ENCODE measurements around the gene ATRNL1. TPM values are rescaled to one million over a fixed set of nuclear protein-coding genes. Genes with fewer than 3 reads are reported as not detected.

ATRNL1 gene
- polyA plus RNA-seq, 1 of the 3 experiments (the other 2 are of a cell fraction) = 0.67 TPM

DNA sequence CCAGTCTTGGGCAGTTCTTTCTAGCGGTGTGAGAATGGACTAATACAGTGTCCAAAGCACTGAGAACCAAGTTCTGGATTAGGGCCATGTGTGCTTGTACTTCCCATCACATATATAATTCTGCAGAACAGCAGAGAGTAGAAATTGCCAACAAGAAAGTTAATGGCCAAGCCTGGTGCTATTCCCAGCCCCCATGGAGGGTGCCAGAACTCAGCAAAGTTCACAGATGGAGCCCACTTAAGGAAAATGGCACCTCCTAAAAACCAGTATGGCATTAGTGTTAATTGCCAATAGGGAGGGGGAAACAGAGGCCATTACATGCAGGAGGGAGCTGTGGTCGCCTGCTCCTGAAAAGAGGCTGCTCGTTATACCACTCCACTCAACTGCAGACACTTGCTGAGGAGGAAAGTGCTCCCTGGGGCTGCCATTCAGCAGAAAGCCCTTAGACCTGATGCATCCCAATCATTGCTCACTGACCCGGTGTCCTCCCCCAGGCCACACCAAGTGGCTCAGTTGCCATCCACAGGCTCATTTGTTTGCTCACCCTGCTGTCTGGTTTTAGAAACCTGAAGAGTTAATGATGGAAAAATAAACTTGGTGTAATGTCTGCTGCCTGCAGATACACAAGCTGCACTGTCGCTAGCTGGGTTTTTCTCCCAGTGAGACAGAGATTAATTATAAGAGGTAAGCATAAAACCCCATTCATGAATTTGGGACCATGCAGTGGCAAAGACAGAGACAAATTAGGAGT lies 899.2 kb downstream of the ATRNL1 start:
- DNase-seq = no peak
- Histone ChIP-seq H3F3A (replicated peaks; ENCODE audit: insufficient read depth) (no peaks in the 10 kb centered on the region), H3K9me3 (no peaks in the 10 kb centered on the region), H3K9me2 (no peaks in the 10 kb centered on the region), H3K4me3 (ENCODE audit: low read depth in 2 of 2, low read length in 1 of 2) (no peak overlapping the region), H3K27ac (ENCODE audit: low read depth in 2 of 2, low read length in 1 of 2) (no peak overlapping the region), H3K36me3 (replicated peaks in 1 of 2; ENCODE audit: control insufficient read depth in 1 of 2, insufficient read depth in 2 of 2, low read length in 1 of 2) (no peaks in the 10 kb centered on the region), H4K20me1 (ENCODE audit: insufficient read depth) (no peaks in the 10 kb centered on the region), H2AFZ (ENCODE audit: low read depth) (no peak overlapping the region), H3K9ac (no peak overlapping the region), H3K4me1 (ENCODE audit: control insufficient read depth in 1 of 2, insufficient read depth in 2 of 2, low read depth in 1 of 2, low read length in 1 of 2) (no peaks in the 10 kb centered on the region; a peak in 1 of 4 replicates), H3K27me3 (ENCODE audit: insufficient read depth) (no peaks in the 10 kb centered on the region), H3K4me2 (no peak overlapping the region), H3K79me2 (ENCODE audit: insufficient read depth) (no peaks in the 10 kb centered on the region)
- no peak for TF ChIP-seq CHD2 (IDR thresholded peaks at IDR 0.05; ENCODE audit: low read length, partially characterized antibody)
- no peak for TF ChIP-seq TCF12 (IDR thresholded peaks at IDR 0.05)
- TF ChIP-seq RCOR1 (IDR thresholded peaks at IDR 0.05; ENCODE audit: low read length) = no peak
- no peak for TF ChIP-seq TAF1 (IDR thresholded peaks at IDR 0.05; ENCODE audit: borderline replicate concordance, low read depth, low read length)
- TF ChIP-seq, protein P1, sequence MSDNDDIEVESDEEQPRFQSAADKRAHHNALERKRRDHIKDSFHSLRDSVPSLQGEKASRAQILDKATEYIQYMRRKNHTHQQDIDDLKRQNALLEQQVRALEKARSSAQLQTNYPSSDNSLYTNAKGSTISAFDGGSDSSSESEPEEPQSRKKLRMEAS (IDR thresholded peaks at IDR 0.05; ENCODE audit: low read depth) = no peak
- TF ChIP-seq SIN3A (IDR thresholded peaks at IDR 0.05; ENCODE audit: borderline replicate concordance, low read depth, low read length) = no peak
- ChIA-PET CTCF (no interaction called here), POLR2A (no interaction called here)
- 14% methylated on average over 3 of the region's 5 CpGs for WGBS (ENCODE audit: low lambda C conversion rate)

GRCh38 chr10:115996031-115996430 lies 902.9 kb downstream of the ATRNL1 start:
- Histone ChIP-seq H3K4me2 (no peak overlapping the region), H3K27ac (ENCODE audit: low read depth in 2 of 2, low read length in 1 of 2) (no peak overlapping the region), H3K9me2 (no peaks in the 10 kb centered on the region), H3K4me1 (ENCODE audit: control insufficient read depth in 1 of 2, insufficient read depth in 2 of 2, low read depth in 1 of 2, low read length in 1 of 2) (peaks cover 0 to under 1% of the 10 kb centered on the region in 2 experiments; a peak in 1 of 4 replicates), H3K27me3 (ENCODE audit: insufficient read depth) (no peaks in the 10 kb centered on the region), H3K9me3 (no peaks in the 10 kb centered on the region), H3K79me2 (ENCODE audit: insufficient read depth) (no peaks in the 10 kb centered on the region), H3K4me3 (ENCODE audit: low read depth in 2 of 2, low read length in 1 of 2) (no peak overlapping the region), H2AFZ (ENCODE audit: low read depth) (no peak overlapping the region), H3K36me3 (replicated peaks in 1 of 2; ENCODE audit: control insufficient read depth in 1 of 2, insufficient read depth in 2 of 2, low read length in 1 of 2) (no peaks in the 10 kb centered on the region), H3K9ac (no peak overlapping the region), H4K20me1 (ENCODE audit: insufficient read depth) (no peaks in the 10 kb centered on the region), H3F3A (replicated peaks; ENCODE audit: insufficient read depth) (no peaks in the 10 kb centered on the region)
- ChIA-PET POLR2A (no interaction called here), CTCF (no interaction called here)
- WGBS (ENCODE audit: low lambda C conversion rate) = 14% methylated on average over 1 of the region's 1 CpG
- no peak for DNase-seq
- TF ChIP-seq NFIC (IDR thresholded peaks at IDR 0.05; ENCODE audit: borderline replicate concordance) = no peak
- no peak for TF ChIP-seq YY1 (IDR thresholded peaks at IDR 0.05; ENCODE audit: low read depth)
- TF ChIP-seq NRF1 (IDR thresholded peaks at IDR 0.05; ENCODE audit: low read depth, low read length) = no peak
- no peak for TF ChIP-seq MXI1 (IDR thresholded peaks at IDR 0.05; ENCODE audit: low read depth, low read length)
- TF ChIP-seq RXRA (IDR thresholded peaks at IDR 0.05; ENCODE audit: borderline replicate concordance, low read depth) = no peak
- TF ChIP-seq FOXM1 (IDR thresholded peaks at IDR 0.05; ENCODE audit: low read depth) = no peak
- TF ChIP-seq ELF1 (IDR thresholded peaks at IDR 0.05) = no peak
- TF ChIP-seq CHD2 (IDR thresholded peaks at IDR 0.05; ENCODE audit: low read length, partially characterized antibody) = no peak
- TF ChIP-seq, protein P1 (IDR thresholded peaks at IDR 0.05; ENCODE audit: low read depth) = no peak
- no peak for TF ChIP-seq TAF1 (IDR thresholded peaks at IDR 0.05; ENCODE audit: borderline replicate concordance, low read depth, low read length)
- no peak for TF ChIP-seq FOXJ3 (CRISPR knock-in tag; IDR thresholded peaks at IDR 0.05)
- TF ChIP-seq, protein P2, sequence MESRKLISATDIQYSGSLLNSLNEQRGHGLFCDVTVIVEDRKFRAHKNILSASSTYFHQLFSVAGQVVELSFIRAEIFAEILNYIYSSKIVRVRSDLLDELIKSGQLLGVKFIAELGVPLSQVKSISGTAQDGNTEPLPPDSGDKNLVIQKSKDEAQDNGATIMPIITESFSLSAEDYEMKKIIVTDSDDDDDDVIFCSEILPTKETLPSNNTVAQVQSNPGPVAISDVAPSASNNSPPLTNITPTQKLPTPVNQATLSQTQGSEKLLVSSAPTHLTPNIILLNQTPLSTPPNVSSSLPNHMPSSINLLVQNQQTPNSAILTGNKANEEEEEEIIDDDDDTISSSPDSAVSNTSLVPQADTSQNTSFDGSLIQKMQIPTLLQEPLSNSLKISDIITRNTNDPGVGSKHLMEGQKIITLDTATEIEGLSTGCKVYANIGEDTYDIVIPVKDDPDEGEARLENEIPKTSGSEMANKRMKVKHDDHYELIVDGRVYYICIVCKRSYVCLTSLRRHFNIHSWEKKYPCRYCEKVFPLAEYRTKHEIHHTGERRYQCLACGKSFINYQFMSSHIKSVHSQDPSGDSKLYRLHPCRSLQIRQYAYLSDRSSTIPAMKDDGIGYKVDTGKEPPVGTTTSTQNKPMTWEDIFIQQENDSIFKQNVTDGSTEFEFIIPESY (IDR thresholded peaks at IDR 0.05; ENCODE audit: borderline replicate concordance, low read depth) = no peak
- no peak for TF ChIP-seq USF1 (IDR thresholded peaks at IDR 0.05; ENCODE audit: borderline replicate concordance, low read depth)
- TF ChIP-seq EP300 (IDR thresholded peaks at IDR 0.05; ENCODE audit: borderline replicate concordance in 1 of 2, low read depth in 1 of 2, low read length in 1 of 2) = no peak
- TF ChIP-seq IRF3 (IDR thresholded peaks at IDR 0.05; ENCODE audit: low read depth, low read length) = no peak
- no peak for TF ChIP-seq EZH2phosphoT487 (IDR thresholded peaks at IDR 0.05; ENCODE audit: borderline replicate concordance, low read depth)
- no peak for TF ChIP-seq JUND (IDR thresholded peaks at IDR 0.05)
